ENCODE measurements around the gene DMD. TPM values are rescaled to one million over a fixed set of nuclear protein-coding genes. Genes with fewer than 3 reads are reported as not detected.

Gene DMD
- total and polyA plus RNA-seq, 2 of the 8 experiments (the other 6 are each of a cell fraction or from before 2014, with no cell fraction given): 4.8 to 7.4 TPM

GRCh38 chrX:31837445-31838049, 1373.8 kb downstream of the DMD start (continued):
- TF ChIP-seq CHD7 (IDR thresholded peaks at IDR 0.05; ENCODE audit: insufficient replicate concordance, low read length) (no peak), NRF1 (IDR thresholded peaks at IDR 0.05; ENCODE audit: low read depth, low read length) (no peak), ZNF274 (IDR thresholded peaks at IDR 0.05; ENCODE audit: borderline replicate concordance, extremely low read depth, low read length) (no peak), CTCF (IDR thresholded peaks at IDR 0.05; ENCODE audit: control extremely low read depth in 1 of 3, insufficient read depth in 1 of 3, low read depth in 1 of 3, low read length in 3 of 3) (no peak), CREB1 (IDR thresholded peaks at IDR 0.05) (no peak), EGR1 (IDR thresholded peaks at IDR 0.05; ENCODE audit: borderline replicate concordance, low read depth, low read length) (no peak), BRCA1 (IDR thresholded peaks at IDR 0.05; ENCODE audit: low read depth, low read length) (no peak), TCF12 (IDR thresholded peaks at IDR 0.05; ENCODE audit: low read depth, low read length) (no peak)

Measured in H1 (cell line).